ENCODE measurements around the gene BRD9. TPM values are rescaled to one million over a fixed set of nuclear protein-coding genes. Genes with fewer than 3 reads are reported as not detected.
A peak's percentile ranks its signal among the peaks of the same experiment; 100 is the strongest.

Gene BRD9
- total and polyA plus RNA-seq, 9 of the 15 experiments (the other 6 are each of a cell fraction or from before 2014, with no cell fraction given): 2.4 to 68.7 (median 44.9) TPM

DNA sequence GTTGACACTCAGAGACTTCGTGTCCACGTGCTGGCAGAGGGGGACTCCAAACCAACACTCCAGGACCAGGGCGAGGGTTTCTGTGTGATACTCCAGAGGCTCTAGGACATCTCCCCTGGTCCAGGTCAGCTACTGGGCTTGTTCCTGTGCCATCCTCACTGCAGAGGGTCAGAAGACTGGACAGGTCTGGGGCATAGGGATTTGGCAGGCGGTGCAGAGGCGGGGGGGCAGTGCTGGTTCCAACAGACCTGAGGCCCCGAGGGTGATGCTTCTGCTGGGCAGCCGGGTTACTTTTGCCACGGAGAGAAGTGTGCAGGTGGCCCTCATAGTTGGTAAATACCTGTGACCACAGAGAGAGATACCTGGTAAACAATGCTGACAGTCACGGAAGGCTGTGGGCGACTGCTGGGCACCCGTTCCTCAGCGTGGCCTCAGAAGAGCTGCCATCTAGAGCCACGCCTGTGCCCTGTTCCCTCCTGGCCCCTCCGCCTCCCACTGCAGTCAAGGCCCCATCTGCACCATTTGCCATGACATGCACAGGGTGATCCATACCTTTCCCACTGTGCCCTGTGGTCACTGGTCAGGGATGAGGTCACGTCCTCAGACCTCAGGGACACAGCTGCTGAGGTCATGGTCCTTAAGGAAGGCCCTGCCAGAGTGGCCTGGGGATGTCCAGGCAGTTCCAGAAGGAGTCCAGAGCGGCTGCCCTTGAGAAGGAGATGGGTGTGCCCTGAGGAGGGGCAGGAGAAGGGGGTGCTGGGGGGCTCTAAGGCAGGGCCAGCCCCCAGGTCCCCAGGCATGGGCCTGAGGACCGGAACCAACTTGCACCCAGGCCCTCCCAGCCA, 30.1 kb upstream of the BRD9 start:
- H3K9me3 ChIP-seq (replicated peaks; ENCODE audit: control insufficient read depth, insufficient read depth, low read depth, low read length): no peaks in the 10 kb centered on the region
- no TSS peak for BruUV-seq (replicated peaks)
- intact Hi-C loops (cut with micrococcal nuclease): loop anchor here (1.0 to 5.0 kb wide), 4 partner anchors 60 to 245 kb away; no protein-coding TSS in a partner anchor
- ATAC-seq (no peak), FAIRE-seq (no peak), DNase-seq (ENCODE audit: extremely low read depth in 1 of 4, low spot score in 3 of 4) (no peak)
- POLR2A ChIA-PET: interaction anchor here (0.6 to 1.5 kb wide), 6 partner anchors 10 to 230 kb away, joined by 3 to 4 read pairs (median 4); no protein-coding TSS in a partner anchor
- H3K79me2 ChIP-seq (ENCODE audit: control insufficient read depth, insufficient read depth, low read length): no peaks in the 10 kb centered on the region
- 80% methylated on average over 15 of the region's 17 CpGs for WGBS (ENCODE audit: insufficient coverage, low coverage, missing lambda C conversion rate)
- H3K27ac ChIP-seq (ENCODE audit: extremely low read depth, low read depth, low read length): no peak overlapping the region
- H3K9ac ChIP-seq (ENCODE audit: insufficient read depth in 1 of 2, low read depth in 2 of 2, low read length in 2 of 2): no peak overlapping the region
- no peaks in the 10 kb centered on the region for H3K27me3 ChIP-seq (ENCODE audit: control insufficient read depth in 2 of 2, insufficient read depth in 2 of 2, low read length in 2 of 2)
- no peak for TF ChIP-seq PBX2 (CRISPR knock-in tag; IDR thresholded peaks at IDR 0.05; ENCODE audit: low read depth)
- no peak for TF ChIP-seq PBX2 (tag; conservative IDR thresholded peaks at IDR 0.05; ENCODE audit: low read depth)
- TF ChIP-seq TFAP4 (CRISPR knock-in tag; IDR thresholded peaks at IDR 0.05; ENCODE audit: borderline replicate concordance): 0 out of 2 replicates have a peak, but pooled peaks have one; percentile 2
- no peak for TF ChIP-seq SREBF2 (CRISPR knock-in tag; IDR thresholded peaks at IDR 0.05)
- no peak for TF ChIP-seq ZSCAN32 (CRISPR knock-in tag; IDR thresholded peaks at IDR 0.05)
- TF ChIP-seq TEAD1 (CRISPR knock-in tag; IDR thresholded peaks at IDR 0.05): no peak
- TF ChIP-seq ZNF24 (IDR thresholded peaks at IDR 0.05): no peak
- TF ChIP-seq, protein P1, sequence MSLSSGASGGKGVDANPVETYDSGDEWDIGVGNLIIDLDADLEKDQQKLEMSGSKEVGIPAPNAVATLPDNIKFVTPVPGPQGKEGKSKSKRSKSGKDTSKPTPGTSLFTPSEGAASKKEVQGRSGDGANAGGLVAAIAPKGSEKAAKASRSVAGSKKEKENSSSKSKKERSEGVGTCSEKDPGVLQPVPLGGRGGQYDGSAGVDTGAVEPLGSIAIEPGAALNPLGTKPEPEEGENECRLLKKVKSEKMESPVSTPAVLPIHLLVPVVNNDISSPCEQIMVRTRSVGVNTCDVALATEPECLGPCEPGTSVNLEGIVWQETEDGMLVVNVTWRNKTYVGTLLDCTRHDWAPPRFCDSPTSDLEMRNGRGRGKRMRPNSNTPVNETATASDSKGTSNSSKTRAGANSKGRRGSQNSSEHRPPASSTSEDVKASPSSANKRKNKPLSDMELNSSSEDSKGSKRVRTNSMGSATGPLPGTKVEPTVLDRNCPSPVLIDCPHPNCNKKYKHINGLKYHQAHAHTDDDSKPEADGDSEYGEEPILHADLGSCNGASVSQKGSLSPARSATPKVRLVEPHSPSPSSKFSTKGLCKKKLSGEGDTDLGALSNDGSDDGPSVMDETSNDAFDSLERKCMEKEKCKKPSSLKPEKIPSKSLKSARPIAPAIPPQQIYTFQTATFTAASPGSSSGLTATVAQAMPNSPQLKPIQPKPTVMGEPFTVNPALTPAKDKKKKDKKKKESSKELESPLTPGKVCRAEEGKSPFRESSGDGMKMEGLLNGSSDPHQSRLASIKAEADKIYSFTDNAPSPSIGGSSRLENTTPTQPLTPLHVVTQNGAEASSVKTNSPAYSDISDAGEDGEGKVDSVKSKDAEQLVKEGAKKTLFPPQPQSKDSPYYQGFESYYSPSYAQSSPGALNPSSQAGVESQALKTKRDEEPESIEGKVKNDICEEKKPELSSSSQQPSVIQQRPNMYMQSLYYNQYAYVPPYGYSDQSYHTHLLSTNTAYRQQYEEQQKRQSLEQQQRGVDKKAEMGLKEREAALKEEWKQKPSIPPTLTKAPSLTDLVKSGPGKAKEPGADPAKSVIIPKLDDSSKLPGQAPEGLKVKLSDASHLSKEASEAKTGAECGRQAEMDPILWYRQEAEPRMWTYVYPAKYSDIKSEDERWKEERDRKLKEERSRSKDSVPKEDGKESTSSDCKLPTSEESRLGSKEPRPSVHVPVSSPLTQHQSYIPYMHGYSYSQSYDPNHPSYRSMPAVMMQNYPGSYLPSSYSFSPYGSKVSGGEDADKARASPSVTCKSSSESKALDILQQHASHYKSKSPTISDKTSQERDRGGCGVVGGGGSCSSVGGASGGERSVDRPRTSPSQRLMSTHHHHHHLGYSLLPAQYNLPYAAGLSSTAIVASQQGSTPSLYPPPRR (CRISPR knock-in tag; IDR thresholded peaks at IDR 0.05; ENCODE audit: borderline replicate concordance): no peak
- no peak for TF ChIP-seq PHTF2 (CRISPR knock-in tag; IDR thresholded peaks at IDR 0.05)
- TF ChIP-seq ZNF740 (CRISPR knock-in tag; IDR thresholded peaks at IDR 0.05): 0 out of 2 replicates have a peak, but pooled peaks have one; percentile 53
- TF ChIP-seq ZNF740 (tag; IDR thresholded peaks at IDR 0.05): no peak
- H4K20me1 ChIP-seq (replicated peaks; ENCODE audit: control insufficient read depth, insufficient read depth, low read length): no peaks in the 10 kb centered on the region; the same call in 1 of the 2 replicates
- peaks cover 5% of the 10 kb centered on the region for H3K9me1 ChIP-seq (ENCODE audit: control insufficient read depth, insufficient read depth, low read length)
- no peak overlapping the region for H3K4me3 ChIP-seq
- no peak overlapping the region for H2AFZ ChIP-seq (ENCODE audit: low read depth, low read length)
- peaks cover 7 to 20% of the 10 kb centered on the region in 2 experiments; a peak in 3 of 5 replicates for H3K4me1 ChIP-seq (replicated peaks in 1 of 2; ENCODE audit: control insufficient read depth in 2 of 2, insufficient read depth in 2 of 2, low read length in 2 of 2)
- peaks cover 20% of the 10 kb centered on the region; the same call in 2 of the 3 replicates for H3K36me3 ChIP-seq (ENCODE audit: control insufficient read depth, insufficient read depth, low read length)
- CTCF ChIA-PET (ENCODE audit: low intra/inter-chr PET ratio): interaction anchor here (1.6 to 2.1 kb wide), 2 partner anchors 217 to 245 kb away, joined by 9 to 15 read pairs; no protein-coding TSS in a partner anchor
- no peak overlapping the region for H3K4me2 ChIP-seq (ENCODE audit: insufficient read depth, low read length)
- in situ Hi-C loops (cut with MboI): no loop called here

All from K562 (cell line).